IMR-90 (cell line): ENCODE results near the gene IQCC. TPM values are rescaled to one million over a fixed set of nuclear protein-coding genes. Genes with fewer than 3 reads are reported as not detected.

Source experiments
- ATAC-seq: fragments of 200-7000 bp; cut with Tn5 transposase; 2 replicates; pipeline ENCODE4 v1.9.1; 2020; ENCODE audit warnings: low read depth, mild to moderate bottlenecking, moderate library complexity
- BruUV-seq: library from RNA; stranded (reverse); fragments of 400-500 nt; replicated peaks from 2 replicates; lab custom pipeline; 2021; lab: Mats Ljungman, UMichigan
- CTCF ChIA-PET: fragments of 300-600 bp; formaldehyde crosslinking; extraction: SDS; loops from one replicate; lab custom pipeline; 2021; ENCODE audit warnings: antibody characterized with exemption; lab: Yijun Ruan, JAX
- POLR2A ChIA-PET: fragments of 300-600 bp; sonication (Branson Sonifier 250); formaldehyde crosslinking; loops from one replicate; lab custom pipeline; 2022; ENCODE audit warnings: antibody characterized with exemption; ENCODE audit not compliant: unreplicated experiment; lab: Charles Lee
- DNase-seq: peaks from one replicate; pipeline ENCODE4 v3.0.0; 2013
- H2AFZ ChIP-seq: replicated peaks from 2 replicates; pipeline ENCODE3; 2013; ENCODE audit warnings: low read length, mild to moderate bottlenecking; ENCODE audit not compliant: poor library complexity
- H2AK5ac ChIP-seq: 2 replicates; pipeline ENCODE4 v1.6.1; 2013; ENCODE audit warnings: low read depth, low read length, inconsistent platforms
- H2AK9ac ChIP-seq: replicated peaks from 2 replicates; pipeline ENCODE3; 2013; ENCODE audit warnings: mild to moderate bottlenecking, low read depth, low read length, moderate library complexity; ENCODE audit not compliant: poor library complexity
- H2BK120ac ChIP-seq: 2 replicates; pipeline ENCODE4 v1.6.1; 2013; ENCODE audit warnings: low read depth, low read length, inconsistent platforms
- H2BK15ac ChIP-seq: 3 replicates; pipeline ENCODE4 v1.6.1; 2013; ENCODE audit warnings: low read depth, low read length, inconsistent platforms
- H2BK20ac ChIP-seq: 2 replicates; pipeline ENCODE4 v1.6.1; 2013; ENCODE audit warnings: low read depth, mild to moderate bottlenecking, inconsistent platforms, low read length, moderate library complexity
- H2BK5ac ChIP-seq: 2 replicates; pipeline ENCODE4 v1.6.1; 2013; ENCODE audit warnings: mild to moderate bottlenecking, low read depth, low read length, inconsistent platforms; ENCODE audit not compliant: poor library complexity, severe bottlenecking
- H3K14ac ChIP-seq: replicated peaks from 2 replicates; pipeline ENCODE4 v1.6.1; 2013; ENCODE audit warnings: low read depth, low read length, inconsistent platforms
- H3K18ac ChIP-seq: 2 replicates; pipeline ENCODE4 v1.6.1; 2013; ENCODE audit warnings: low read depth, low read length, control low read depth
- H3K23ac ChIP-seq: 2 replicates; pipeline ENCODE4 v1.6.1; 2013; ENCODE audit warnings: low read depth, low read length, inconsistent platforms
- H3K27ac ChIP-seq: 2 replicates; pipeline ENCODE4 v1.5.1; 2013; ENCODE audit warnings: mild to moderate bottlenecking, control low read depth, low read length; ENCODE audit not compliant: insufficient read depth
- H3K27me3 ChIP-seq: 2 replicates; pipeline ENCODE4 v1.6.1; 2013; ENCODE audit warnings: low read length; ENCODE audit not compliant: control insufficient read depth, insufficient read depth
- H3K36me3 ChIP-seq: 2 replicates; pipeline ENCODE4 v1.6.1; 2013; ENCODE audit warnings: low read length, mixed read lengths; ENCODE audit not compliant: control insufficient read depth, insufficient read depth
- H3K4ac ChIP-seq: 2 replicates; pipeline ENCODE4 v1.6.1; 2013; ENCODE audit warnings: low read depth, low read length, inconsistent platforms
- H3K4me1 ChIP-seq: 2 replicates; pipeline ENCODE4 v1.6.1; 2013; ENCODE audit warnings: low read length, mixed read lengths; ENCODE audit not compliant: control insufficient read depth, insufficient read depth
- H3K4me2 ChIP-seq: 2 replicates; pipeline ENCODE4 v1.6.1; 2013; ENCODE audit warnings: low read depth, mild to moderate bottlenecking, control low read depth, low read length, moderate library complexity
- H3K4me3 ChIP-seq: 2 replicates; pipeline ENCODE4 v1.5.1; 2013; ENCODE audit warnings: low read depth, mild to moderate bottlenecking, control low read depth, low read length, moderate library complexity; ENCODE audit not compliant: insufficient read depth
- H3K56ac ChIP-seq: 2 replicates; pipeline ENCODE4 v1.6.1; 2013; ENCODE audit warnings: low read length, inconsistent platforms; ENCODE audit not compliant: insufficient read depth; ENCODE audit errors: extremely low read depth
- H3K79me1 ChIP-seq, 2 experiments: 2 replicates each; pipeline ENCODE4 v1.6.1; 2013; ENCODE audit warnings: low read length in 2 of 2, inconsistent platforms in 1 of 2, low read depth in 1 of 2
- H3K9ac ChIP-seq: 2 replicates; pipeline ENCODE4 v1.6.1; 2013; ENCODE audit warnings: low read depth, low read length, control low read depth
- H3K9me1 ChIP-seq: 2 replicates; pipeline ENCODE4 v1.6.1; 2013; ENCODE audit warnings: low read length, inconsistent platforms; ENCODE audit not compliant: insufficient read depth
- H3K9me3 ChIP-seq: 2 replicates; pipeline ENCODE4 v1.6.1; 2013; ENCODE audit warnings: low read length; ENCODE audit not compliant: control insufficient read depth, insufficient read depth
- H4K20me1 ChIP-seq: 2 replicates; pipeline ENCODE4 v1.6.1; 2013; ENCODE audit warnings: low read length, inconsistent platforms; ENCODE audit not compliant: insufficient read depth
- H4K5ac ChIP-seq: 2 replicates; pipeline ENCODE4 v1.6.1; 2013; ENCODE audit warnings: mild to moderate bottlenecking, low read depth, low read length, control low read depth
- H4K8ac ChIP-seq, 2 experiments: 2 replicates each; pipeline ENCODE4 v1.6.1; 2013; ENCODE audit warnings: low read depth in 2 of 2, low read length in 2 of 2, control low read depth in 1 of 2, inconsistent platforms in 1 of 2
- H4K91ac ChIP-seq: 2 replicates; pipeline ENCODE4 v1.6.1; 2013; ENCODE audit warnings: low read depth, low read length, inconsistent platforms; ENCODE audit not compliant: insufficient read depth
- BHLHE40 ChIP-seq: fragments of 150-350 bp; IDR thresholded peaks from 2 replicates; pipeline ENCODE4 v1.6.1; 2016; ENCODE audit warnings: mild to moderate bottlenecking, low read depth, low read length
- CEBPB ChIP-seq: IDR thresholded peaks from 2 replicates; pipeline ENCODE4 v1.6.1; 2012; ENCODE audit warnings: low read depth, low read length, improper control_type of control experiment
- CHD1 ChIP-seq: IDR thresholded peaks from 2 replicates; pipeline ENCODE4 v1.6.1; 2012; ENCODE audit warnings: low read depth, low read length, improper control_type of control experiment
- MAZ ChIP-seq: IDR thresholded peaks from 2 replicates; pipeline ENCODE4 v1.6.1; 2012; ENCODE audit warnings: low read depth, mild to moderate bottlenecking, low read length, improper control_type of control experiment, moderate library complexity, borderline replicate concordance
- MXI1 ChIP-seq: IDR thresholded peaks from 2 replicates; pipeline ENCODE4 v1.6.1; 2012; ENCODE audit warnings: low read depth, mild to moderate bottlenecking, low read length, moderate library complexity, borderline replicate concordance
- NFE2L2 ChIP-seq: fragments of 150-350 bp; IDR thresholded peaks from 2 replicates; pipeline ENCODE4 v1.6.1; 2016; ENCODE audit warnings: low read depth, mild to moderate bottlenecking, low read length
- RAD21 ChIP-seq: IDR thresholded peaks from 2 replicates; pipeline ENCODE4 v1.6.1; 2012; ENCODE audit warnings: low read length, improper control_type of control experiment
- RCOR1 ChIP-seq: IDR thresholded peaks from 2 replicates; pipeline ENCODE4 v1.6.1; 2012; ENCODE audit warnings: mild to moderate bottlenecking, low read length, improper control_type of control experiment; ENCODE audit not compliant: insufficient replicate concordance
- SMC3 ChIP-seq: fragments of 150-350 bp; IDR thresholded peaks from 2 replicates; pipeline ENCODE4 v1.6.1; 2016; ENCODE audit warnings: low read depth, mild to moderate bottlenecking, antibody characterized with exemption, low read length, moderate library complexity
- WGBS, 2 experiments: methylation state at CpG; one replicate each; pipeline versions ENCODE4 v1.1.5 to v1.1.7; 2013; ENCODE audit warnings: missing lambda C conversion rate in 2 of 2; ENCODE audit not compliant: insufficient read length in 1 of 2; ENCODE audit errors: extremely low coverage in 2 of 2; 5-methylcytosine and 5-hydroxymethylcytosine counted together
- dilution Hi-C: fragments of 300-500 bp; cut with HindIII; formaldehyde crosslinking; loops from one replicate; pipeline ENCODE4 v1.14.3; 2018; ENCODE audit warnings: low sequenced_read_pairs; ENCODE audit not compliant: unreplicated experiment
- in situ Hi-C: fragments of 300-500 bp; cut with MboI; formaldehyde crosslinking; loops from 3 replicates; pipeline ENCODE4 v1.14.3; 2019; ENCODE audit warnings: low sequenced_read_pairs, inconsistent platforms, mixed read lengths
- intact Hi-C: fragments of 100-400 bp; cut with micrococcal nuclease; formaldehyde crosslinking; loops from 2 replicates; pipeline ENCODE4 v1.10.0; 2022
- polyA plus RNA-seq, 3 experiments: library from polyadenylated mRNA; depleted of rRNA; stranded (reverse); fragments of >200 nt; gene quantifications; 2 replicates each; pipeline ENCODE4 v1.2.3, GENCODE V29; 2012; ENCODE audit warnings: low replicate concordance in 1 of 3
- total RNA-seq: library from RNA; depleted of rRNA; stranded (reverse); fragments of >200 nt; gene quantifications from 2 replicates; pipeline ENCODE4 v1.2.3, GENCODE V29; 2012
- TF ChIP-seq, protein P1 (sequence below): fragments of 150-350 bp; IDR thresholded peaks from 2 replicates; pipeline ENCODE4 v1.6.1; 2017; ENCODE audit warnings: mild to moderate bottlenecking, antibody characterized with exemption, low read length, low read depth
- TF ChIP-seq, protein P2 (sequence below): fragments of 150-350 bp; IDR thresholded peaks from 2 replicates; pipeline ENCODE4 v1.6.1; 2016; ENCODE audit warnings: low read depth, mild to moderate bottlenecking, low read length, moderate library complexity, borderline replicate concordance

The IQCC gene
- total and polyA plus RNA-seq, 2 of the 4 experiments (the other 2 are of a cell fraction), result 1.6 to 2.2 TPM

DNA sequence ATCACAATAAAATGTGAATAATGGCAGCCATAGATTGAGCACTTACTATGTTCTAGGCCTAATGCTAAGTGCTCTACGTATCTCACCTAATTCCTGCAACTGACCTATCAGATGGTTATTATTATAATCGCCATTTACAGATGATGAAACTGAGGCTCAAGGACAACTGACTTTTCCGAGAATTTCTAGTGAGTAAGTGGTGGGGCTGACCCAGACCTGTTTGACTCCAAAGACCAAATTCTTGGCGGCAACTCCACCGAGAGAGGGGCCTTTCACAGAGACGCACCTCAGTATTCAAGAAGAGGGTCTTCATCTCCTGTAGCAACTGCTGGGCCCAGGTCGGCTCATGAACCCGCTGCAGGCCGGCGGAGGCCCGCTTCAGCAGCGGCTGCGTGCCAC is 16.1 kb downstream of the IQCC start:
- no peak; the same call in 1 of the 2 replicates for ATAC-seq
- POLR2A ChIA-PET, result no interaction called here
- BruUV-seq, result no TSS peak

More for the DNA sequence above, 16.1 kb downstream of the IQCC start:
- H2AK9ac ChIP-seq, result peak overlapping the region; percentile 83
- H3K79me1 ChIP-seq, result peaks cover 37 to 59% of the 10 kb centered on the region in 2 experiments
- 0 out of 2 replicates have a peak, but pooled peaks cover 4% of the 10 kb centered on the region for H4K20me1 ChIP-seq
- H3K4ac ChIP-seq, result peak overlapping the region; percentile 89
- dilution Hi-C loops (no loop called here), intact Hi-C loops (loop anchor here (5.0 kb wide), 1 partner anchor 71 kb away; the partner anchor contains the start of gene HDAC1), in situ Hi-C loops (no loop called here)
- peaks cover 13% of the 10 kb centered on the region for H3K9me1 ChIP-seq
- H2BK15ac ChIP-seq, result no peak overlapping the region
- peak overlapping the region; percentile 37 for H2AK5ac ChIP-seq
- H3K9ac ChIP-seq, result peak overlapping the region; percentile 86
- no peak overlapping the region for H2BK20ac ChIP-seq
- H3K23ac ChIP-seq, result peak overlapping the region; percentile 69
- H3K18ac ChIP-seq, result no peak overlapping the region
- no peaks in the 10 kb centered on the region for H3K9me3 ChIP-seq
- H2AFZ ChIP-seq, result peak overlapping the region; percentile 84
- no CpG with 5 or more reads among the region's 13 CpGs for WGBS, 2 experiments
- peak overlapping the region; percentile 71 for H2BK5ac ChIP-seq
- H3K4me2 ChIP-seq, result peak overlapping the region; percentile 92
- peak overlapping the region; percentile 80 to 98; a peak in 3 of 4 replicates for H4K8ac ChIP-seq
- H3K14ac ChIP-seq, result peak overlapping the region; percentile 77
- peak overlapping the region; percentile 86 for H3K27ac ChIP-seq
- H4K91ac ChIP-seq, result peak overlapping the region; percentile 45; the same call in 1 of the 2 replicates
- H3K36me3 ChIP-seq, result peaks cover 34% of the 10 kb centered on the region
- H3K56ac ChIP-seq, result peak overlapping the region; percentile 51; the same call in 1 of the 2 replicates
- TF ChIP-seq, protein P1, sequence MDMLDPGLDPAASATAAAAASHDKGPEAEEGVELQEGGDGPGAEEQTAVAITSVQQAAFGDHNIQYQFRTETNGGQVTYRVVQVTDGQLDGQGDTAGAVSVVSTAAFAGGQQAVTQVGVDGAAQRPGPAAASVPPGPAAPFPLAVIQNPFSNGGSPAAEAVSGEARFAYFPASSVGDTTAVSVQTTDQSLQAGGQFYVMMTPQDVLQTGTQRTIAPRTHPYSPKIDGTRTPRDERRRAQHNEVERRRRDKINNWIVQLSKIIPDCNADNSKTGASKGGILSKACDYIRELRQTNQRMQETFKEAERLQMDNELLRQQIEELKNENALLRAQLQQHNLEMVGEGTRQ, result no peak
- no peak for TF ChIP-seq CHD1
- TF ChIP-seq, protein P2, sequence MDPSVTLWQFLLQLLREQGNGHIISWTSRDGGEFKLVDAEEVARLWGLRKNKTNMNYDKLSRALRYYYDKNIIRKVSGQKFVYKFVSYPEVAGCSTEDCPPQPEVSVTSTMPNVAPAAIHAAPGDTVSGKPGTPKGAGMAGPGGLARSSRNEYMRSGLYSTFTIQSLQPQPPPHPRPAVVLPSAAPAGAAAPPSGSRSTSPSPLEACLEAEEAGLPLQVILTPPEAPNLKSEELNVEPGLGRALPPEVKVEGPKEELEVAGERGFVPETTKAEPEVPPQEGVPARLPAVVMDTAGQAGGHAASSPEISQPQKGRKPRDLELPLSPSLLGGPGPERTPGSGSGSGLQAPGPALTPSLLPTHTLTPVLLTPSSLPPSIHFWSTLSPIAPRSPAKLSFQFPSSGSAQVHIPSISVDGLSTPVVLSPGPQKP, result no peak
- no peak for TF ChIP-seq CEBPB
- TF ChIP-seq MXI1, result no peak
- no peak for TF ChIP-seq RAD21
- TF ChIP-seq MAZ, result no peak
- no peak for TF ChIP-seq RCOR1
- no peak for TF ChIP-seq NFE2L2
- no peak for TF ChIP-seq SMC3
- no peak for TF ChIP-seq BHLHE40
- no peak overlapping the region; the same call in 1 of the 2 replicates for H2BK120ac ChIP-seq
- peak overlapping the region; percentile 84 for H3K4me3 ChIP-seq
- DNase-seq, result no peak
- H4K5ac ChIP-seq, result peak overlapping the region; percentile 50
- no peaks in the 10 kb centered on the region for H3K27me3 ChIP-seq
- peaks cover 12% of the 10 kb centered on the region for H3K4me1 ChIP-seq
- CTCF ChIA-PET, result interaction anchor here (1.4 kb wide), 1 partner anchor 19 kb away, joined by 5 read pairs; no protein-coding TSS in a partner anchor
